ENCODE results near the gene TTLL13. TPM values are rescaled to one million over a fixed set of nuclear protein-coding genes. Genes with fewer than 3 reads are reported as not detected.

TTLL13 gene
- total and polyA plus RNA-seq, 4 experiments from 2014 or later = 1.1 to 1.4 TPM; not detected in 2

DNA sequence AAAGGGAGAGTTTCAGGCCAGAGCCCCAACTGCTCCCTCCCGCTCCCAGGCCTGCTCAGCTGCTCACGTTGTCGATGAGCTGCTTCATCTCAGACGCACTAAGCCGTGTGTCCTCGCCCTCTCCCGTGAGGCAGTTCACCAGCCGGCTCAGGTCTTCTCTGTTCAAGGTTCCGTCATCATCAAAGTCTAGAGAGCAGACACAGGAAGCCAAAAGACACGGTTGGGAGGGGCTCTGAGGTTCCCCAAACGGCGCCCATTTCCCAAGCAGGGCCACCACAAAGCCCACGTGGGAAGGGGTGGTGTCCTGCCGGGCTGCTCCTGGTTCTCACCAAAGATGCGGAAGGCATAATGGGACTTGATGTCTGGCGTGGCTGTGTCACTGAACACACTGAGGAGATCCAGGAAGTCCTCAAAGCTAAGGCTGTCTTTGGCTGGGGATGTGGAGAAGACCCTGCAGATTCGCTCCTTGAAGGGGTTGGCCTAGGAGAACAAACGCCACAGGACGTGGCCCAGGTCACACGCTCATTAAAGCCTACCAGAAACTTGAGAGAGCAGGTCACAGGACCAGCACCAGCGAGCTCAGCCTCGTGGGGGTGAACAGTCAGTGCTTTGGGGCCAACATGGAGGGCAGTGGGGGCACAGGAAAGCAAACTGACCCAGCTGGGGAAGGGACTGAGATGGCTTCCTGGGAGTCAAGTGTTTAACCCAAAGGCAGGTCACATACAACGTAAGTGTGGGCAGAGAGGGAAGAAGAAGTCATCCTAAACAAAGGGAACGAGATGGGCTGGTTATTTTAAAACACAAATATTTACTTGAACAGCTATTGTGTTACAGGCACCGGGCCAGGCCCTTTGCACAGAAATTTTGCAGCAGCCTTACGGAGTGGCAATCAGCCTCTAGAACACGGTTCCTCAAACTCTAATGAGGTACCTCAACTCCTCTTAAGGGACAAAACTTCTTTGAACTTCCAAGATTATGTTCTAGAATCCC lies 18.0 kb upstream of the TTLL13 start:
- intact Hi-C loops (cut with micrococcal nuclease) = loop anchor here (1.0 to 5.0 kb wide), 5 partner anchors 10 to 339 kb away; partner anchors contain the start of genes AP3S2, IDH2 and SEMA4B
- peaks cover 53% of the 10 kb centered on the region for H3K4me1 ChIP-seq (ENCODE audit: insufficient read depth, low read length)
- H3K4me1 Mint-ChIP-seq = peaks cover 36 to 60% (median 48%) of the 10 kb centered on the region in 4 donors

DNA sequence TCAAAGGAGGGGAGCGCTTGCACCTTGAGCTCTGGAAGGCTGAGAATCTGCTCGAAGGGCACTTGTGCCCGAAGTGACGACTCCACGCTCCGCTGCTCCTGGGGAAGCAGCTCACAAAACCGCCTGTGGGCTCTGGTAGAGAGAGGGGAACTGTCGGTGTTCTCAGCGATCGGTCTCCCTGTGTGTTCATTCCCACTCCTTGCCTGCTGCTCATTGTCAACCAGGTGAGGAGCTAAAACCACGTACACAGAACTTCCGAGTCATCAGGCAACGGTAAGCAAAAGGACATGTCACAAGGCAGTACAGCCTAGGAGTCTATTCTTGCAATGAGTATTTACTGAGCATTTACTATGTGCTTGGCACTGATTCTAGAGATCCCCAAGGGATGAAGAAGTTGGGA lies 17.2 kb upstream of the TTLL13 start:
- peak overlapping the region; percentile 96 for H3K27ac ChIP-seq (ENCODE audit: low read depth, low read length)
- peaks cover 53% of the 10 kb centered on the region for H3K4me1 ChIP-seq (ENCODE audit: insufficient read depth, low read length)
- Mint-ChIP-seq H3K4me1 (peaks cover 36 to 61% (median 48%) of the 10 kb centered on the region in 4 donors), H3K9me3 (peaks cover 0 to 4% (median 0%) of the 10 kb centered on the region in 8 donors), H3K27ac (peak overlapping the region; percentile 95 to 100 (median 100)), H3K4me3 (peak overlapping the region; percentile 89 to 96 (median 94)), H3K27me3 (no peaks in the 10 kb centered on the region), H3K36me3 (peaks cover 27 to 45% of the 10 kb centered on the region in 2 donors)
- DNase-seq = peak in 3 of 5 donors; percentile 14 to 46 (median 16)
- POLR2A ChIA-PET (ENCODE audit: partially characterized antibody) = interaction anchor here (0.9 to 7.4 kb wide), 18 partner anchors 9 to 702 kb away, joined by 3 to 150 read pairs (median 6); partner anchors contain the start of genes AP3S2, BLM, HDDC3 and IDH2
- intact Hi-C loops (cut with micrococcal nuclease) = loop anchor here (5.0 kb wide), 2 partner anchors 130 to 340 kb away; partner anchors contain the start of genes AP3S2 and IDH2
- peaks cover 31% of the 10 kb centered on the region for H3K36me3 ChIP-seq (ENCODE audit: insufficient read depth, low read length)
- H3K4me3 ChIP-seq (ENCODE audit: low read length in 2 of 2) = peak overlapping the region in 1 of 2 donors; percentile 46
- no peaks in the 10 kb centered on the region for H3K9me3 ChIP-seq (ENCODE audit: control insufficient read depth in 1 of 2, low read length in 2 of 2)
- CTCF ChIA-PET (ENCODE audit: partially characterized antibody) = interaction anchor here (0.6 to 4.6 kb wide), 7 partner anchors 11 to 56 kb away, joined by 3 to 22 read pairs (median 4); no protein-coding TSS in a partner anchor
- H3K27me3 ChIP-seq (ENCODE audit: insufficient read depth, low read length) = no peaks in the 10 kb centered on the region

More for the DNA sequence above, 18.0 kb upstream of the TTLL13 start:
- H3K27ac ChIP-seq (ENCODE audit: low read depth, low read length) = peak overlapping the region; percentile 96
- H3K27ac Mint-ChIP-seq = peak overlapping the region; percentile 95 to 100 (median 100)
- H3K4me3 Mint-ChIP-seq = peak overlapping the region; percentile 89 to 96 (median 94)
- peaks cover 0 to 4% (median 0%) of the 10 kb centered on the region in 8 donors for H3K9me3 Mint-ChIP-seq
- peak overlapping the region; percentile 46 to 58 for H3K4me3 ChIP-seq (ENCODE audit: low read length in 2 of 2)
- H3K9me3 ChIP-seq (ENCODE audit: control insufficient read depth in 1 of 2, low read length in 2 of 2) = no peaks in the 10 kb centered on the region
- ChIA-PET CTCF (ENCODE audit: partially characterized antibody) (interaction anchor here (0.6 to 4.6 kb wide), 6 partner anchors 10 to 56 kb away, joined by 3 to 22 read pairs (median 4); partner anchors contain the start of gene NGRN), POLR2A (ENCODE audit: partially characterized antibody) (interaction anchor here (0.9 to 7.4 kb wide), 21 partner anchors 10 to 701 kb away, joined by 3 to 150 read pairs (median 5); partner anchors contain the start of genes AP3S2, BLM, HDDC3 and IDH2)
- H3K36me3 ChIP-seq (ENCODE audit: insufficient read depth, low read length) = peaks cover 31% of the 10 kb centered on the region
- H3K27me3 Mint-ChIP-seq = no peaks in the 10 kb centered on the region
- DNase-seq = peak; percentile 84 to 95 (median 88)
- H3K36me3 Mint-ChIP-seq = peaks cover 25 to 47% of the 10 kb centered on the region in 2 donors
- no peaks in the 10 kb centered on the region for H3K27me3 ChIP-seq (ENCODE audit: insufficient read depth, low read length)

GRCh38 chr15:90232941-90233386 lies 16.4 kb upstream of the TTLL13 start:
- peak overlapping the region; percentile 81 to 100 for H3K4me3 ChIP-seq (ENCODE audit: low read length in 2 of 2)
- H3K27ac Mint-ChIP-seq = peak overlapping the region; percentile 95 to 100 (median 100)
- intact Hi-C loops (cut with micrococcal nuclease) = loop anchor here (5.0 kb wide), 2 partner anchors 131 to 341 kb away; partner anchors contain the start of genes AP3S2 and IDH2
- H3K36me3 Mint-ChIP-seq = peaks cover 27 to 47% of the 10 kb centered on the region in 2 donors
- no peaks in the 10 kb centered on the region for H3K9me3 ChIP-seq (ENCODE audit: control insufficient read depth in 1 of 2, low read length in 2 of 2)
- H3K36me3 ChIP-seq (ENCODE audit: insufficient read depth, low read length) = peaks cover 26% of the 10 kb centered on the region
- peak overlapping the region; percentile 96 for H3K27ac ChIP-seq (ENCODE audit: low read depth, low read length)
- no peaks in the 10 kb centered on the region for H3K27me3 Mint-ChIP-seq
- H3K9me3 Mint-ChIP-seq = peaks cover 0 to 4% (median 0%) of the 10 kb centered on the region in 8 donors
- no peaks in the 10 kb centered on the region for H3K27me3 ChIP-seq (ENCODE audit: insufficient read depth, low read length)
- H3K4me1 ChIP-seq (ENCODE audit: insufficient read depth, low read length) = peaks cover 53% of the 10 kb centered on the region
- peak in 1 of 5 donors; percentile 40 for DNase-seq
- CTCF ChIA-PET (ENCODE audit: partially characterized antibody) = interaction anchor here (0.6 to 4.6 kb wide), 10 partner anchors 11 to 70 kb away, joined by 3 to 22 read pairs (median 4); partner anchors contain the start of genes NGRN and SEMA4B
- H3K4me1 Mint-ChIP-seq = peaks cover 36 to 61% (median 48%) of the 10 kb centered on the region in 4 donors
- H3K4me3 Mint-ChIP-seq = peak overlapping the region; percentile 89 to 96 (median 94)
- POLR2A ChIA-PET (ENCODE audit: partially characterized antibody) = interaction anchor here (0.6 to 7.4 kb wide), 23 partner anchors 9 to 899 kb away, joined by 3 to 150 read pairs (median 6); partner anchors contain the start of genes AP3S2, HDDC3, IDH2 and MAN2A2

DNA sequence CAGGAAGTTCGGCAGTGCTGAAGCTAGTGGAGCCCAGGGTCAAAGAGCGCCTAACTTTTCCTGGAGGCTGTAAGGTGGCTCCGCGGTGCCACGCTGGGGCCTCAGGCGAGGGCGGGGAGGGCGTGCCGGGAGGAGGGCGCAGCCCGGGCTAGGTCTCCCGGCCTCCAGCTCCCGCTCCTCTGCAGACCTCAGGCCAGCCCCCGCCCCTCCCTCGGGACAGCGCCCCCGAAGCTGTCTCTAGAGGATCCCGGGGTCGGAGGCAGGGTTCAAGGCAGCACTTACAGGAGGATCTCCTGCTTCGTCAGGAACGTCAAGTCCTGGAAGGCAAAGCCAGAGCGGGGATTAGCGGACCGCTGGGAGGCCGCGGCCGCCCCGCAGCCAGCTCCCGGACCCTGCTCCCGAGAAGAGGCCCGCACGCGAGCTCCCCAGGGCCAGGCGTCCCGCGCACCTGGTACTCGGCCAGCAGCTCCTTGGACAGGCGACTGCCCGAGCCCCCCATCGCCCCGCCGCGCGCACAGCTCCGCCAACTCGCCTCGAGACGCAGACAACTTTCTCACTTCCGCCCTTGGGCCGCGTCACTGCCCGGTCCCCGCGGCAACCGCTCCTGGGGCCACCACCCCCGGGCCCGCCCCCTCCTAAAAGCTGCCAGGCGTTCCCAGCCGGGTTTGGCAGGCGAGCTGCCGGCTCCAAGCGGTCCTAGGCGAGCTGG lies 15.8 kb upstream of the TTLL13 start, which contains the start of gene CIB1:
Gene CIB1 (minus strand): TSS at position 555 of the 709 bp plus-strand sequence. CDS start 56 bp downstream, at position 499.
- H3K27me3 Mint-ChIP-seq = no peaks in the 10 kb centered on the region
- H3K36me3 Mint-ChIP-seq = peaks cover 32 to 52% of the 10 kb centered on the region in 2 donors
- Histone ChIP-seq H3K9me3 (ENCODE audit: control insufficient read depth in 1 of 2, low read length in 2 of 2) (no peaks in the 10 kb centered on the region), H3K4me1 (ENCODE audit: insufficient read depth, low read length) (peaks cover 53% of the 10 kb centered on the region), H3K4me3 (ENCODE audit: low read length in 2 of 2) (peak within 1 kb of the TSS; percentile 81 to 100), H3K27ac (ENCODE audit: low read depth, low read length) (peak within 1 kb of the TSS; percentile 96), H3K27me3 (ENCODE audit: insufficient read depth, low read length) (no peaks in the 10 kb centered on the region), H3K36me3 (ENCODE audit: insufficient read depth, low read length) (peaks cover 26% of the 10 kb centered on the region)
- peaks cover 0 to 4% (median 0%) of the 10 kb centered on the region in 8 donors for H3K9me3 Mint-ChIP-seq
- peak within 1 kb of the TSS; percentile 95 to 100 (median 100) for H3K27ac Mint-ChIP-seq
- H3K4me3 Mint-ChIP-seq = peak within 1 kb of the TSS; percentile 89 to 96 (median 94)
- H3K4me1 Mint-ChIP-seq = peaks cover 36 to 61% (median 48%) of the 10 kb centered on the region in 4 donors
- CTCF ChIA-PET (ENCODE audit: partially characterized antibody) = interaction anchor here (0.9 to 4.6 kb wide), 13 partner anchors 12 to 699 kb away, joined by 3 to 22 read pairs (median 4); partner anchors contain the start of genes NGRN and SEMA4B
- peak; percentile 96 to 98 (median 96) for DNase-seq
- intact Hi-C loops (cut with micrococcal nuclease) = loop anchor here (1.0 to 5.0 kb wide), 6 partner anchors 16 to 697 kb away; partner anchors contain the start of genes AP3S2, IDH2, IQGAP1 and NGRN
- POLR2A ChIA-PET (ENCODE audit: partially characterized antibody) = interaction anchor here (0.6 to 7.4 kb wide), 36 partner anchors 10 to 1145 kb away, joined by 3 to 150 read pairs (median 4); partner anchors contain the start of genes ABHD2, AP3S2, BLM and HDDC3

DNA sequence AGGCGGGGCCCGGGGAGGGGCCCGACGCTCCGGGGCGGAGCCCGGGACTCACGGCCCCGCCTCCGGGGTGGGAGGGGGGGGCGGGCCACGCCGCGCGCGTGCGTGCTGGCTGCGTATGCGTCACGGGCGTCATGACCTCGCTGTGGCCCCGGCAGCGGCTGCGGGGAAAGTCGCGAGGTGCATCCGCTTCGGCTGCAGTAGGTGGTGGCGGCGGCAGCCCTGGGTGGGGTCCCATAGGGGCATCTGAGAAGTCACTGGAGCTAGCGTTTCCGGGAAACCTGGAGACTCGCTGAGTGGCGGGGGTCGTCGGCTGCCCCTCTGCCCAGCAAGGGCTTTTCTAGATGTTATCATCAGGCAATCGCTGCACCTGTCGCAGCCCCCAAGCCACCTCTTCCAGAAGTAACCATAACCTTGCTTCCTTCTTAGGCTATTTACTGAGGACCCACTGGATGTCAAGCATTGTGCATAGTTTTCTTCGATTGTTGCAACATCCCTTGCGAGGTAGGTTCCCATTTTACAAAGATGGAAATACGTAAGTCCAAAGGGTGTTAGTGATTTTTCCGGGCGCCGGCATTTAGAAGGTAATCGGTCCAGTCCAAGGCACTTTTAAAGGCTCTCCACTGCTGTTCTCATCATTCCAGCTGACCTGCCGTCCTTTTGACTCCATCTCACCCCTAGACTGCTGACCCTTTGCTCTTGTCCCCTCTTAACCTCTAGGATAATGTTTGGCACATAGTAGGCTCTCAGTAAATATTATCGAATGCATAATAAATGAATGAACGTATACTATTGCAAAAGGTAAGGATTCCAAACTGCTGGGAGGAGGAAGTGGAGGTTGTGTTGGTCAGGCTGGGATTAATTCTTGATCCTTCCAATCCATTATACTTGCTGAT lies 15.0 kb upstream of the TTLL13 start, which contains the start of gene GDPGP1:
Gene GDPGP1 (plus strand): TSS at position 114 of the 893 bp plus-strand sequence. CDS start 6,700 bp downstream, outside the sequence.
- H3K36me3 Mint-ChIP-seq = peaks cover 33 to 51% of the 10 kb centered on the region in 2 donors
- POLR2A ChIA-PET (ENCODE audit: partially characterized antibody) = interaction anchor here (0.5 to 7.4 kb wide), 30 partner anchors 9 to 1146 kb away, joined by 3 to 150 read pairs (median 4); partner anchors contain the start of genes ABHD2, BLM, HDDC3 and IDH2

More for the DNA sequence above, 15.0 kb upstream of the TTLL13 start, which contains the start of gene GDPGP1:
- H3K4me3 ChIP-seq (ENCODE audit: low read length in 2 of 2) = peak within 1 kb of the TSS; percentile 81 to 100
- no peaks in the 10 kb centered on the region for H3K27me3 ChIP-seq (ENCODE audit: insufficient read depth, low read length)
- intact Hi-C loops (cut with micrococcal nuclease) = loop anchor here (1.0 to 5.0 kb wide), 6 partner anchors 15 to 696 kb away; partner anchors contain the start of genes AP3S2, IDH2, IQGAP1 and NGRN
- H3K27ac ChIP-seq (ENCODE audit: low read depth, low read length) = peak within 1 kb of the TSS; percentile 96
- CTCF ChIA-PET (ENCODE audit: partially characterized antibody) = interaction anchor here (0.9 to 4.6 kb wide), 11 partner anchors 13 to 699 kb away, joined by 3 to 22 read pairs (median 4); partner anchors contain the start of genes NGRN and SEMA4B
- H3K9me3 ChIP-seq (ENCODE audit: control insufficient read depth in 1 of 2, low read length in 2 of 2) = no peaks in the 10 kb centered on the region
- Mint-ChIP-seq H3K27ac (peak within 1 kb of the TSS; percentile 95 to 100 (median 100)), H3K4me1 (peaks cover 37 to 53% (median 45%) of the 10 kb centered on the region in 4 donors), H3K9me3 (peaks cover 0 to 2% (median 0%) of the 10 kb centered on the region in 8 donors), H3K4me3 (peak within 1 kb of the TSS; percentile 89 to 96 (median 94)), H3K27me3 (no peaks in the 10 kb centered on the region)
- peaks cover 22% of the 10 kb centered on the region for H3K36me3 ChIP-seq (ENCODE audit: insufficient read depth, low read length)
- no peak for DNase-seq
- H3K4me1 ChIP-seq (ENCODE audit: insufficient read depth, low read length) = peaks cover 48% of the 10 kb centered on the region
